Erythroblast (primary cell): ENCODE data around the gene STPG4.

Source experiments
- GATA1 ChIP-seq: IDR thresholded peaks from 2 replicates; pipeline ENCODE4 v1.6.1; 2011; ENCODE audit warnings: low read depth, mild to moderate bottlenecking, control low read depth, low read length, moderate library complexity
- POLR2A ChIP-seq: IDR thresholded peaks from 2 replicates; pipeline ENCODE4 v1.6.1; 2011; ENCODE audit warnings: mild to moderate bottlenecking, low read length

- TF ChIP-seq POLR2A (no peak), GATA1 (no peak)
These were observed 24.3 kb upstream of the STPG4 start for GRCh38 chr2:47179388-47179787.
